SU-DHL-6 (cell line): ENCODE measurements around the gene CDCP2.

ENCODE experiments used
- CTCF ChIP-seq: fragments of 200-600 bp; sonication (generic); IDR thresholded peaks from one replicate; pipeline ENCODE4 v1.5.1; 2017; ENCODE audit warnings: antibody characterized with exemption, mild to moderate bottlenecking, low read length, moderate library complexity; ENCODE audit not compliant: insufficient read depth, poor library complexity, severe bottlenecking
- EZH2phosphoT487 ChIP-seq: fragments of 200-600 bp; sonication (generic), shearing (Covaris generic); conservative IDR thresholded peaks from 2 replicates; pipeline ENCODE4 v1.6.1; 2018; ENCODE audit warnings: mild to moderate bottlenecking, antibody characterized with exemption, low read length, moderate library complexity, mixed read lengths

DNA sequence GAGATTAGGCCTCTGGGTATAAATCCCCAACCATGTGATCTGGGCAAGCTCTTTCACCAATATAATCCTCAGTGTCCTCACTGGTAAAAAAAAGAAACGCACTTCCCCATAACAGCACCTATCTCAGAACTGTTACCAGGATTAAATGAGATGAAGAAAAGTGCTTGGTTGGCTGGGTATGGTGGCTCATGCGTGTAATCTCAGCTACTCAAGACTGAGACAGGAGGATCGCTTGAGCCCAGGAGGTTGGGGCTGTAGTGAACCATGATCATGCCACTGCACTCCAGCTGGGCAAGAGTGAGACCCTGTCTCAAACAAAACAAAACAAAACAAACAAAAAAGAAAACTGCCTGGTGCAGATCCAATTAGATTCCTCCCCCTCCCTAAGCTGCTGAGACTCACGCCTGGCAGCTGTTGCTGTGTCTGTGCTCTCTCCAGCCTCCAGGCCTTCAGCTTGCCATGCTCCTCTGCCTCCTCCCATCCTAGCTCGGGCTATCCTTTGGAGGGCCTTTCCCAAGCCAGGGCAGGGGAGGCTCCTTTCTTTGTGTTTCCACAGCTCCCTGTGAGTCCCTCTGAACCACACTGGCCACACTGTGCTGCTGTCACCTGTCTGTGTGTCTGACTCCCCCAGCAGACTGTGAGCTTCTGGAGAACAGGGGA lies 28.0 kb upstream of the CDCP2 start:
- TF ChIP-seq CTCF (no peak), EZH2phosphoT487 (no peak)
